Measurements from ENCODE around the gene STON1.
"Not testable (repeated sequence)": the region's sequence is repeated elsewhere in the genome, so short reads cannot be mapped to it uniquely, and the experiment has no call there.

STON1 gene

GRCh38 chr2:48530033-48530811 lies at the start of gene STON1:
Gene STON1 (plus strand): TSS chr2:48530154. CDS start chr2:48580634, 50,480 bp downstream.
- DNase-seq (ENCODE audit: low read depth) = no peak

- DNase-seq (ENCODE audit: low read depth) = no peak
Measured at GRCh38 chr2:48480526-48480925, 49.4 kb upstream of the STON1 start.

- no peak for DNase-seq (ENCODE audit: low read depth)
Measured at GRCh38 chr2:48482313-48482712, 47.6 kb upstream of the STON1 start.

GRCh38 chr2:48482769-48483168 lies 47.2 kb upstream of the STON1 start:
- DNase-seq (ENCODE audit: low read depth) = no peak

- DNase-seq (ENCODE audit: low read depth) = peak; percentile 15
Measured at GRCh38 chr2:48483506-48483905, 46.4 kb upstream of the STON1 start.

- DNase-seq (ENCODE audit: low read depth) = peak; percentile 43
Measured at GRCh38 chr2:48483916-48484315, 46.0 kb upstream of the STON1 start.

GRCh38 chr2:48488545-48488944 lies 41.4 kb upstream of the STON1 start:
- no peak for DNase-seq (ENCODE audit: low read depth)

GRCh38 chr2:48496849-48497248 lies 33.1 kb upstream of the STON1 start:
- DNase-seq (ENCODE audit: low read depth) = no peak

- no peak for DNase-seq (ENCODE audit: low read depth)
Measured at GRCh38 chr2:48504647-48505327, 25.2 kb upstream of the STON1 start.

GRCh38 chr2:48507111-48507510 lies 22.8 kb upstream of the STON1 start:
- DNase-seq (ENCODE audit: low read depth) = no peak

GRCh38 chr2:48508461-48509124 lies 21.4 kb upstream of the STON1 start:
- DNase-seq (ENCODE audit: low read depth) = no peak

GRCh38 chr2:48510329-48510728 lies 19.6 kb upstream of the STON1 start:
- DNase-seq (ENCODE audit: low read depth) = no peak

- DNase-seq (ENCODE audit: low read depth) = no peak
Measured at GRCh38 chr2:48511849-48512470, 18.0 kb upstream of the STON1 start.

- no peak for DNase-seq (ENCODE audit: low read depth)
Measured at GRCh38 chr2:48512571-48512970, 17.4 kb upstream of the STON1 start.

- DNase-seq (ENCODE audit: low read depth) = no peak
Measured at GRCh38 chr2:48514348-48515003, 15.5 kb upstream of the STON1 start.

GRCh38 chr2:48515513-48515985 lies 14.4 kb upstream of the STON1 start:
- DNase-seq (ENCODE audit: low read depth) = no peak

- DNase-seq (ENCODE audit: low read depth) = no peak
Measured at GRCh38 chr2:48519593-48519992, 10.4 kb upstream of the STON1 start.

GRCh38 chr2:48524756-48525155 lies 5.2 kb upstream of the STON1 start:
- DNase-seq (ENCODE audit: low read depth) = not testable (repeated sequence)

GRCh38 chr2:48525269-48525943 lies 4.5 kb upstream of the STON1 start:
- no peak for DNase-seq (ENCODE audit: low read depth)

GRCh38 chr2:48527226-48527885 lies 2.6 kb upstream of the STON1 start:
- DNase-seq (ENCODE audit: low read depth) = no peak

GRCh38 chr2:48528431-48528830 lies 1.5 kb upstream of the STON1 start:
- no peak for DNase-seq (ENCODE audit: low read depth)
